GM19043 (cell line): ENCODE measurements around the gene SCAP.
"Not testable (repeated sequence)": the region's sequence is repeated elsewhere in the genome, so short reads cannot be mapped to it uniquely, and the experiment has no call there.

Source experiments
- ATAC-seq: cut with Tn5 transposase; IDR thresholded peaks from one replicate; pipeline ENCODE4 v1.9.1; 2021; ENCODE audit warnings: low read depth; ENCODE audit not compliant: unreplicated experiment

The SCAP gene

GRCh38 chr3:47370887-47371697, 104.6 kb downstream of the SCAP start:
- ATAC-seq: no peak

- not testable (repeated sequence) for ATAC-seq
These were observed 105.7 kb downstream of the SCAP start for GRCh38 chr3:47370020-47370419.

GRCh38 chr3:47367631-47368030, 108.1 kb downstream of the SCAP start:
- ATAC-seq: no peak

- no peak for ATAC-seq
These were observed 108.9 kb downstream of the SCAP start for GRCh38 chr3:47366833-47367232.

GRCh38 chr3:47365213-47366153, 110.3 kb downstream of the SCAP start:
- no peak for ATAC-seq
